ENCODE results near the gene GSTT2B.
"Not testable (repeated sequence)": the region's sequence is repeated elsewhere in the genome, so short reads cannot be mapped to it uniquely, and the experiment has no call there.

DNA sequence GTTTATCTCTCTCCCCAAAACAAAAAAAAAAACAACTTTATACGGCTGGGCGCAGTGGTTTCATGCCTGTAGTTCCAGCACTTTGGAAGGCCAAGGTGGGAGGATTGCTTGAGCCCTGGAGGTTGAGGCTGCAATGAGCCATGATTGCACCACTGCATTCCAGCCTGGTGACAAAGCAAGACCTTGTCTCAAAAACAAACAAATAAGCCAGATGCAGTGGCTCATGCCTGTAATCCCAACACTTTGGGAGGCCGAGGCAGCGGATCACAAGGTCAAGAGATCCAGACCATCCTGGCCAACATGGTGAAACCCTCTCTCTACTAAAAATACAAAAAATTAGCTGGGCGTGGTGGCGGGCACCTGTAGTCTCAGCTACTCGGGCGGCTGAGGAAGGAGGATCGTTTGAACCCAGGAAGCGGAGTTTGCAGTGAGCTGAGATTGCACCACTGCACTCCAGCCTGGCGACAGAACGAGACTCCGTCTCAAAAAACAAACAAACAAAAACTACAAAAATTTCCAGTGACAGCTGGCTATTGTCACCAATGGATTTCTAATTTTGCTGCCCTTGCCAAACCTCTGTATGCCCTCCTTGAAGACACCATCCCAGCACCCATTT is 39.3 kb downstream of the GSTT2B start:
- TF ChIP-seq, protein P1, sequence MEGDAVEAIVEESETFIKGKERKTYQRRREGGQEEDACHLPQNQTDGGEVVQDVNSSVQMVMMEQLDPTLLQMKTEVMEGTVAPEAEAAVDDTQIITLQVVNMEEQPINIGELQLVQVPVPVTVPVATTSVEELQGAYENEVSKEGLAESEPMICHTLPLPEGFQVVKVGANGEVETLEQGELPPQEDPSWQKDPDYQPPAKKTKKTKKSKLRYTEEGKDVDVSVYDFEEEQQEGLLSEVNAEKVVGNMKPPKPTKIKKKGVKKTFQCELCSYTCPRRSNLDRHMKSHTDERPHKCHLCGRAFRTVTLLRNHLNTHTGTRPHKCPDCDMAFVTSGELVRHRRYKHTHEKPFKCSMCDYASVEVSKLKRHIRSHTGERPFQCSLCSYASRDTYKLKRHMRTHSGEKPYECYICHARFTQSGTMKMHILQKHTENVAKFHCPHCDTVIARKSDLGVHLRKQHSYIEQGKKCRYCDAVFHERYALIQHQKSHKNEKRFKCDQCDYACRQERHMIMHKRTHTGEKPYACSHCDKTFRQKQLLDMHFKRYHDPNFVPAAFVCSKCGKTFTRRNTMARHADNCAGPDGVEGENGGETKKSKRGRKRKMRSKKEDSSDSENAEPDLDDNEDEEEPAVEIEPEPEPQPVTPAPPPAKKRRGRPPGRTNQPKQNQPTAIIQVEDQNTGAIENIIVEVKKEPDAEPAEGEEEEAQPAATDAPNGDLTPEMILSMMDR (IDR thresholded peaks at IDR 0.05; ENCODE audit: insufficient read depth, low read depth, low read length), result not testable (repeated sequence)
- TF ChIP-seq EZH2 (IDR thresholded peaks at IDR 0.05; ENCODE audit: insufficient read depth, low read length), result not testable (repeated sequence)
